CD4-positive, alpha-beta T cell (primary cell): ENCODE data around the gene PPP1R14B. TPM values are rescaled to one million over a fixed set of nuclear protein-coding genes. Genes with fewer than 3 reads are reported as not detected.

Source experiments
- ATAC-seq: fragments of 200-7000 bp; cut with Tn5 transposase; one replicate; pipeline ENCODE4 v1.10.0; 2022; ENCODE audit warnings: mild to moderate bottlenecking; ENCODE audit not compliant: poor library complexity
- CTCF ChIA-PET: fragments of 350-600 bp; sonication (Branson Sonifier 250); formaldehyde crosslinking; loops from one replicate; lab custom pipeline; 2021; ENCODE audit warnings: antibody characterized with exemption, inconsistent platforms; lab: Charles Lee
- POLR2A ChIA-PET: fragments of 350-600 bp; sonication (Branson Sonifier 250); formaldehyde crosslinking; loops from one replicate; lab custom pipeline; 2021; ENCODE audit warnings: antibody characterized with exemption, inconsistent platforms; lab: Charles Lee
- DNase-seq, 14 experiments: peaks; one replicate each; pipeline ENCODE4 v3.0.0-alpha.2; 2013 to 2020; ENCODE audit warnings: mixed read lengths in 2 of 14
- H3K27ac ChIP-seq, 2 donors: one replicate each; pipeline versions ENCODE4 v1.5.1 to v1.7.0; 2013; ENCODE audit warnings: low read length in 2 of 2, low read depth in 1 of 2, mild to moderate bottlenecking in 1 of 2
- H3K27me3 ChIP-seq, 2 experiments: 1 replicate in 1 of 2; 2 replicates in 1 of 2; pipeline versions ENCODE4 v1.6.1 to v1.7.0; 2013; ENCODE audit warnings: low read length in 2 of 2, control low read depth in 1 of 2, mild to moderate bottlenecking in 1 of 2, moderate library complexity in 1 of 2; ENCODE audit not compliant: insufficient read depth in 2 of 2, control insufficient read depth in 1 of 2
- H3K36me3 ChIP-seq: one replicate; pipeline ENCODE4 v1.6.1; 2013; ENCODE audit warnings: low read length, control low read depth; ENCODE audit not compliant: insufficient read depth
- H3K4me1 ChIP-seq: one replicate; pipeline ENCODE4 v1.6.1; 2013; ENCODE audit warnings: low read length, control low read depth; ENCODE audit not compliant: insufficient read depth
- H3K4me3 ChIP-seq: one replicate; pipeline ENCODE4 v1.5.1; 2013; ENCODE audit warnings: mild to moderate bottlenecking, low read length, moderate library complexity
- H3K9me3 ChIP-seq, 2 experiments: 1 replicate in 1 of 2; 2 replicates in 1 of 2; pipeline versions ENCODE4 v1.6.1 to v1.7.0; 2013; ENCODE audit warnings: low read length in 2 of 2, mild to moderate bottlenecking in 2 of 2, control low read depth in 1 of 2, moderate library complexity in 1 of 2; ENCODE audit not compliant: control insufficient read depth in 1 of 2, insufficient read depth in 1 of 2
- H3K27ac Mint-ChIP-seq: one replicate; pipeline ENCODE4 v1.8.0; 2020; ENCODE audit warnings: mixed read lengths
- H3K27me3 Mint-ChIP-seq: one replicate; pipeline ENCODE4 v1.8.0; 2021; ENCODE audit warnings: mixed read lengths
- H3K36me3 Mint-ChIP-seq: one replicate; pipeline ENCODE4 v1.8.0; 2021; ENCODE audit warnings: low read depth, mixed read lengths
- H3K4me1 Mint-ChIP-seq: one replicate; pipeline ENCODE4 v1.8.0; 2021; ENCODE audit warnings: low read depth, mixed read lengths
- H3K4me3 Mint-ChIP-seq: one replicate; pipeline ENCODE4 v1.8.0; 2020; ENCODE audit warnings: mild to moderate bottlenecking, mixed read lengths
- H3K9me3 Mint-ChIP-seq: one replicate; pipeline ENCODE4 v1.8.0; 2020; ENCODE audit warnings: mixed read lengths
- CTCF ChIP-seq: fragments of 200-600 bp; IDR thresholded peaks from one replicate; pipeline ENCODE4 v1.8.0; 2022; ENCODE audit warnings: antibody characterized with exemption, mild to moderate bottlenecking
- intact Hi-C, 2 experiments: fragments of 100-400 bp; cut with DNase I in 1 of 2; cut with micrococcal nuclease in 1 of 2; formaldehyde crosslinking; loops; one replicate each; pipeline versions ENCODE4 v1.15.1 to v1.9.0; 2023 to 2025; cut with DNase I, micrococcal nuclease
- total RNA-seq, 174 experiments: library from RNA in 2 of 174; stranded (reverse) in 2 of 174; gene quantifications; one replicate each; pipeline ENCODE4 v1.2.3 and lab custom pipeline; 2021 to 2026

The PPP1R14B gene
- total RNA-seq, 2 experiments from 2014 or later, result 17.1 to 21.0 TPM

DNA sequence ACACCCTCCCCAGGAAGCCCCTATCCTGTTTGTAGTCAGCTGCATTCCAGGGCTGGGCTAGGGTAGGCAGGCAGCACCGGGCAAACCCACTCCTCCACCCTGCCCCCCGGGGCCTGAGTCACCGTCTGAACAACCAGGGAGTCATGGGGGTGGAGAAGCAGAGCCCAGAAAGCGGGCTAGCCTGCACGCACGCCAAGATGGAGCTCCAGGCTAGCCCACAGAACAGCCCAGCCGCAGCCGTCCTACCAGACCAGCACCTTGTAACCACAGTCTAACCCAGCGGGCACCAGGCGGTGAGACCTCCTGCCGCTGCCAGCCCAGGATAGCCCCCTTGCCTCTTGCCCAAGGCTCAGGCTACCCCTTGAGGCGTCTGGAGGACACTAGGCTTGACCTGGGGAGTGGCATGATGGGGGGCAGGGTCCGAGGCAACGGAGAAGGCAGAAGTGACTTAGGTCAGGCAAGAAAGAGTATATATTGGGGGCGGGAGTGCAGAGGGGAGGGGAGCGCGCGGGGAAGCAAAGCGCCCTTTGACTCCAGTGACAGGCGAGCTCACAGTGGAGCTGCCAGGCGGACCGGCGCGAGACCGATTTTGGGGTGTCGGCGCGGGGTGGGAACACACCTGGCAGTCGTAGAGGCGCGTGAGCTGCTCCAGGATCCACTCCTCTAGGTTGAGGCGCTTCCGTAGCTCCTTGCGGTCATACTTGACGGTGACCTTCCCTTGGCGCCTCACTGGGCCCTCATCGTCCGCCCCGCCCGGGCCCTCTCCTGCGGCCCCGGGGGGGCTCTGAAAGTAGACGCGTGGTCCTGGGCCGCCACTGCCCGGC lies 734 bp downstream of the PPP1R14B start:
- Mint-ChIP-seq H3K4me3 (peak overlapping the region; percentile 94), H3K9me3 (no peaks in the 10 kb centered on the region), H3K27ac (peak overlapping the region; percentile 82), H3K4me1 (peaks cover 42% of the 10 kb centered on the region), H3K36me3 (peaks cover 19% of the 10 kb centered on the region), H3K27me3 (no peaks in the 10 kb centered on the region)
- ATAC-seq, result no peak
- no peaks in the 10 kb centered on the region for H3K9me3 ChIP-seq
- H3K4me1 ChIP-seq, result peaks cover 59% of the 10 kb centered on the region
- peak overlapping the region; percentile 64 for H3K4me3 ChIP-seq
- intact Hi-C loops, result no loop called here
- DNase-seq, result peak; percentile 20 to 89 (median 64)
- POLR2A ChIA-PET, result interaction anchor here (0.6 to 6.2 kb wide), 17 partner anchors 10 to 1391 kb away, joined by 3 to 65 read pairs (median 5); partner anchors contain the start of genes BAD, DNAJC4, ESRRA and FERMT3
- peak overlapping the region in 1 of 2 donors; percentile 48 for H3K27ac ChIP-seq
- CTCF ChIA-PET, result interaction anchor here (0.6 to 3.9 kb wide), 9 partner anchors 11 to 60 kb away, joined by 3 to 15 read pairs (median 8); partner anchors contain the start of genes NUDT22, STIP1 and TRPT1
- TF ChIP-seq CTCF, result no peak
- peaks cover 10% of the 10 kb centered on the region for H3K36me3 ChIP-seq
- no peaks in the 10 kb centered on the region for H3K27me3 ChIP-seq

DNA sequence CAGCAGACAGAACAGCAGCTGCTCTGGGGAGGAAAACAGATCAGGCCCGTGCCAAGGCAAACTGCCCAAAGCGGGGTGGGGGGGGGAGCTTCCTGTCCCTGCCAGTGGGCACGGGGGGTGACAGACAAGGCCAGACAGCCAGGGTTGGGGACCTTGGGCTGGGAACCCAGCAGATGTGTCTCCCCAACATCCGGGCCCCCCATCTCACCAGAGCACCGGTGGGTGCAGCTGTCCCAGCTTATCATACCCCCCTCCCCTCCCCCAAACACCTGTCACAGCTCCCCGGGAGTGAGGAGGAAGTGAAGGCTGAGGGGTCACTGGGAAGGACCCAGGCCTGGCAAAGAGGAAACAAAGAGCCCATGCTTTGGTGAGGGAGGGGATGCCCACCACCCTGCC lies 1.3 kb downstream of the PPP1R14B start:
- DNase-seq (peak in 11 of 14 experiments; percentile 17 to 79 (median 52)), ATAC-seq (no peak)
- H3K4me3 ChIP-seq, result peak overlapping the region; percentile 64
- H3K27me3 Mint-ChIP-seq, result no peaks in the 10 kb centered on the region
- CTCF ChIA-PET, result interaction anchor here (0.6 to 3.9 kb wide), 7 partner anchors 10 to 60 kb away, joined by 3 to 15 read pairs (median 10); partner anchors contain the start of genes NUDT22, STIP1 and TRPT1
- peaks cover 57% of the 10 kb centered on the region for H3K4me1 ChIP-seq
- peaks cover 48% of the 10 kb centered on the region for H3K4me1 Mint-ChIP-seq
- intact Hi-C loops, result no loop called here
- H3K36me3 ChIP-seq, result peaks cover 10% of the 10 kb centered on the region
- POLR2A ChIA-PET, result interaction anchor here (1.0 to 6.2 kb wide), 13 partner anchors 10 to 1390 kb away, joined by 3 to 65 read pairs (median 13); partner anchors contain the start of genes BAD, DNAJC4, ESRRA and FERMT3
- H3K27ac Mint-ChIP-seq, result peak overlapping the region; percentile 82
- no peaks in the 10 kb centered on the region for H3K9me3 ChIP-seq
- H3K9me3 Mint-ChIP-seq, result no peaks in the 10 kb centered on the region
- TF ChIP-seq CTCF, result no peak
- H3K27me3 ChIP-seq, result no peaks in the 10 kb centered on the region
- H3K4me3 Mint-ChIP-seq, result peak overlapping the region; percentile 94
- H3K36me3 Mint-ChIP-seq, result peaks cover 25% of the 10 kb centered on the region
- peak overlapping the region in 1 of 2 donors; percentile 48 for H3K27ac ChIP-seq

- no peak for DNase-seq
- ChIA-PET POLR2A (interaction anchor here (1.0 to 6.2 kb wide), 10 partner anchors 9 to 1390 kb away, joined by 3 to 65 read pairs (median 14); partner anchors contain the start of genes DNAJC4, ESRRA, FERMT3 and NUDT22), CTCF (interaction anchor here (0.6 to 3.9 kb wide), 7 partner anchors 10 to 59 kb away, joined by 3 to 15 read pairs (median 10); partner anchors contain the start of genes NUDT22, STIP1 and TRPT1)
- H3K27me3 ChIP-seq, result no peaks in the 10 kb centered on the region
- H3K4me3 Mint-ChIP-seq, result peak overlapping the region; percentile 31
- peaks cover 50% of the 10 kb centered on the region for H3K4me1 Mint-ChIP-seq
- H3K4me1 ChIP-seq, result peaks cover 57% of the 10 kb centered on the region
- H3K27ac ChIP-seq, result peak overlapping the region; percentile 48
- intact Hi-C loops, result loop anchor here (5.0 kb wide), 1 partner anchor 38 kb away; the partner anchor contains the start of gene FERMT3 (in 2 of the 2)
- H3K4me3 ChIP-seq, result peak overlapping the region; percentile 64
- no peak for ATAC-seq
- no peaks in the 10 kb centered on the region for H3K27me3 Mint-ChIP-seq
- H3K27ac Mint-ChIP-seq, result peak overlapping the region; percentile 82
- no peak for TF ChIP-seq CTCF
- peaks cover 10% of the 10 kb centered on the region for H3K36me3 ChIP-seq
- H3K36me3 Mint-ChIP-seq, result peaks cover 29% of the 10 kb centered on the region
- H3K9me3 ChIP-seq, result no peaks in the 10 kb centered on the region
- no peaks in the 10 kb centered on the region for H3K9me3 Mint-ChIP-seq
Observed at GRCh38 chr11:64244966-64245365, 1.8 kb downstream of the PPP1R14B start.
